OCI-LY1 (cell line): ENCODE measurements around the gene P2RY6.

Experiments used
- CTCF ChIP-seq: fragments of 200-600 bp; sonication (generic), shearing (Covaris generic); IDR thresholded peaks from 2 replicates; pipeline ENCODE4 v1.5.1; 2017; ENCODE audit warnings: mild to moderate bottlenecking, antibody characterized with exemption, low read length, moderate library complexity, mixed read lengths
- EZH2 ChIP-seq: fragments of 200-600 bp; sonication (generic), shearing (Covaris generic); IDR thresholded peaks from 2 replicates; pipeline ENCODE4 v1.8.0; 2017; ENCODE audit warnings: borderline replicate concordance, mixed run types, mild to moderate bottlenecking, antibody characterized with exemption, low read length, moderate library complexity, mixed read lengths

GRCh38 chr11:73288192-73288872 is 16.2 kb downstream of the P2RY6 start:
- no peak for TF ChIP-seq CTCF
- no peak for TF ChIP-seq EZH2
